OCI-LY1 (cell line): ENCODE results near the gene PCNT.

ENCODE experiments used
- H2AFZ ChIP-seq: fragments of 200-600 bp; sonication (generic), shearing (Covaris generic); 2 replicates; pipeline ENCODE4 v1.6.0; 2014; ENCODE audit warnings: antibody characterized with exemption, mild to moderate bottlenecking, low read length
- H3F3A ChIP-seq: fragments of 200-600 bp; sonication (generic), shearing (Covaris generic); 2 replicates; pipeline ENCODE4 v1.6.0; 2014; ENCODE audit warnings: mild to moderate bottlenecking, antibody characterized with exemption, low read length, moderate library complexity; ENCODE audit not compliant: insufficient read depth
- H3K27ac ChIP-seq: fragments of 200-600 bp; sonication (generic); 2 replicates; pipeline ENCODE4 v1.5.1; 2014; ENCODE audit warnings: low read length, mixed run types, mild to moderate bottlenecking, low read depth; ENCODE audit not compliant: poor library complexity, severe bottlenecking
- H3K27me3 ChIP-seq: fragments of 200-600 bp; sonication (generic); 2 replicates; pipeline ENCODE4 v1.6.0; 2014; ENCODE audit warnings: antibody characterized with exemption, mild to moderate bottlenecking, low read length, moderate library complexity; ENCODE audit not compliant: insufficient read depth
- H3K36me3 ChIP-seq: fragments of 200-600 bp; sonication (generic); 2 replicates; pipeline ENCODE4 v1.6.1; 2014; ENCODE audit warnings: mild to moderate bottlenecking, antibody characterized with exemption, low read length, moderate library complexity, mixed read lengths; ENCODE audit not compliant: insufficient read depth
- H3K4me1 ChIP-seq: fragments of 200-600 bp; sonication (generic); 2 replicates; pipeline ENCODE4 v1.5.1; 2014; ENCODE audit warnings: mild to moderate bottlenecking, low read length, moderate library complexity; ENCODE audit not compliant: insufficient read depth, severe bottlenecking
- H3K4me2 ChIP-seq: fragments of 200-600 bp; sonication (generic), shearing (Covaris generic); 2 replicates; pipeline ENCODE4 v1.6.1; 2014; ENCODE audit warnings: low read length
- H3K4me3 ChIP-seq: fragments of 200-600 bp; sonication (generic); 2 replicates; pipeline ENCODE4 v1.5.1; 2014; ENCODE audit warnings: low read length, low read depth, mild to moderate bottlenecking, mixed read lengths; ENCODE audit not compliant: poor library complexity, severe bottlenecking
- H3K79me2 ChIP-seq: fragments of 200-600 bp; shearing (Covaris generic); 2 replicates; pipeline ENCODE4 v1.6.1; 2016; ENCODE audit warnings: mixed run types, low read length, mixed read lengths; ENCODE audit not compliant: insufficient read depth
- H3K9ac ChIP-seq: fragments of 200-600 bp; sonication (generic), shearing (Covaris generic); 2 replicates; pipeline ENCODE4 v1.6.1; 2014; ENCODE audit warnings: mild to moderate bottlenecking, low read length, mixed read lengths
- H3K9me2 ChIP-seq: fragments of 200-600 bp; sonication (generic), shearing (Covaris generic); 2 replicates; pipeline ENCODE4 v1.6.1; 2014; ENCODE audit warnings: low read depth, mild to moderate bottlenecking, low read length, mixed read lengths
- H3K9me3 ChIP-seq: fragments of 200-600 bp; shearing (Covaris generic); 2 replicates; pipeline ENCODE4 v1.6.1; 2014; ENCODE audit warnings: low read length, mixed read lengths
- H4K20me1 ChIP-seq: fragments of 200-600 bp; sonication (generic), shearing (Covaris generic); 2 replicates; pipeline ENCODE4 v1.6.0; 2016; ENCODE audit warnings: mild to moderate bottlenecking, low read length; ENCODE audit not compliant: insufficient read depth
- CTCF ChIP-seq: fragments of 200-600 bp; sonication (generic), shearing (Covaris generic); IDR thresholded peaks from 2 replicates; pipeline ENCODE4 v1.5.1; 2017; ENCODE audit warnings: mild to moderate bottlenecking, antibody characterized with exemption, low read length, moderate library complexity, mixed read lengths
- EZH2 ChIP-seq: fragments of 200-600 bp; sonication (generic), shearing (Covaris generic); IDR thresholded peaks from 2 replicates; pipeline ENCODE4 v1.8.0; 2017; ENCODE audit warnings: borderline replicate concordance, mixed run types, mild to moderate bottlenecking, antibody characterized with exemption, low read length, moderate library complexity, mixed read lengths

Gene PCNT

DNA sequence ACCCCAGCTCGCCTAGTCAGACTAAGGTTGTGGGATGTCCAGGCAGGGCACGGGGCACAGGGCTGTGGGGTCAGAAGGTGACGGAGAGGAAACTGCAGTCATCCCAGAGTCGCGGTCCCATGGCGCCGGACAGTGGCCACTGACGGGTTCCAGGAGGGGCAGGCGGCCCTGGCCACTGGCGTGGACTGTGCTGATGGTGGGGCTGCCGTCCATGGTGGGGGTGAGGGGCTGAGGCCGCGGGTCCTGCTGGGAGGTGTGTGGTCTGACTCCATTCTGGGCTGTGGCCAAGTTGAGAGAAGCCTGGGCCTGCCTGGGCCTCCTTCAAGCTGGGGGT is 32.0 kb downstream of the PCNT start:
- Histone ChIP-seq H3K4me3 (no peak overlapping the region), H3K9me2 (no peaks in the 10 kb centered on the region), H3F3A (no peaks in the 10 kb centered on the region), H3K9me3 (no peaks in the 10 kb centered on the region), H3K79me2 (no peaks in the 10 kb centered on the region), H3K27ac (peak overlapping the region; percentile 74), H3K36me3 (peaks cover 73% of the 10 kb centered on the region), H3K27me3 (no peaks in the 10 kb centered on the region), H3K9ac (no peak overlapping the region; the same call in 1 of the 2 replicates), H3K4me2 (peak overlapping the region; percentile 28; the same call in 1 of the 2 replicates), H2AFZ (no peak overlapping the region), H3K4me1 (peaks cover 31% of the 10 kb centered on the region), H4K20me1 (no peaks in the 10 kb centered on the region)
- TF ChIP-seq EZH2 (no peak), CTCF (no peak)

DNA sequence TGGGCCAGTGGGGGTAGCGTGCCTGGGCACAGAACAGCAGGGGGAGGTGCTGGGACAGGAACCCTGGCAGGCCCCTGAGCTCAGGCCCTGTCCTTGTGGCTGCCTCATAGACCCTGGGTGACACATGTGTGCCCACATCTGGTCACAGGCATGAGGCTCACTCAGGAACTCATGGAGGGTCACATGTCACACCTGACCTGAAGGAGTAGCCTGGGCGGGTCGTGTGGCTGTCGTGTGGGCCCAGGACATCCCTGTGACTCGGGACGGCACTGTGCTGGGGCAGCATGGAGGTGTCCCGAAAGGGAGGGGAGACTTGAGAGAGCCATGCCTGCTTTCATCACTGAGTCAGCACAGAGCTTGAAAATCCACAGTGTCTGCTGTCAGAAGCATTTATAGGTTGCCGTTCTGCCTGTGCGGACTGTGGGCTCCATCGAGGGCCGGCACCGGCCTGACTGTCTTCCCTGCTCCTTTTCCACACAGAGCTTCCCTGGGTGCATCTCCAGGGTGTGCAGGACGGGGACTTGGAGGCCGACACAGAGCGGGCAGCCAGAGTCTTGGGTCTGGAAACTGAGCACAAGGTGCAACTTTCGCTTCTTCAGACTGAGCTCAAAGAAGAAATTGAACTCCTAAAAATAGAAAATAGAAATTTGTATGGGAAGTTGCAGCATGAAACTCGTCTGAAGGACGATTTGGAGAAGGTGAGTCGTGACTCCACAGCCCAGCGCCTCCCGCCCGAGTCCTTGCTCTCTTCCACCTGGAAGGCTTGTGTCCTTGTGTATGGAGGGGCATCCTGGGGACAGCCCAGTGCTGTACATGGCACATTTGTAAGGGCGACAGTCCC is 32.8 kb downstream of the PCNT start:
- Histone ChIP-seq H3K4me2 (peak overlapping the region; percentile 28), H3K9me2 (no peaks in the 10 kb centered on the region), H3K27me3 (no peaks in the 10 kb centered on the region), H2AFZ (no peak overlapping the region), H3K9ac (peak overlapping the region; percentile 26), H3K4me3 (no peak overlapping the region), H3K9me3 (no peaks in the 10 kb centered on the region), H4K20me1 (no peaks in the 10 kb centered on the region), H3F3A (no peaks in the 10 kb centered on the region), H3K36me3 (peaks cover 70% of the 10 kb centered on the region), H3K79me2 (no peaks in the 10 kb centered on the region), H3K27ac (peak overlapping the region; percentile 74), H3K4me1 (peaks cover 31% of the 10 kb centered on the region)
- TF ChIP-seq EZH2 (no peak), CTCF (no peak)

DNA sequence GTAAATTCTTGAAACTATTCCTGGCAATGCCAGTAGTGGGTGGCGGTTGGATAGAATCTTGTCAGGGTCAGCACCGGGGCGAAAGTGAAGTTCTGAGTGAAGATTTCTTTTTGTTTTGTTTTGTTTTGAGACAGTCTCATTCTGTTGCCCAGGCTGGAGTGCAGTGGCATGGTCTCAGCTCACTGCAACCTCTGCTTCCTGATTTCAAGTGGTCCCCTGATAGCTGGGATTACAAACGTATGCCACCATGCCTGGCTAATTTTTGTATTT is 33.3 kb downstream of the PCNT start:
- no peaks in the 10 kb centered on the region for H4K20me1 ChIP-seq
- peaks cover 31% of the 10 kb centered on the region for H3K4me1 ChIP-seq
- peaks cover 69% of the 10 kb centered on the region for H3K36me3 ChIP-seq
- no peaks in the 10 kb centered on the region for H3K9me2 ChIP-seq
- no peak overlapping the region for H2AFZ ChIP-seq
- TF ChIP-seq CTCF, result no peak
- TF ChIP-seq EZH2, result no peak
- H3K9me3 ChIP-seq, result no peaks in the 10 kb centered on the region
- no peaks in the 10 kb centered on the region for H3K27me3 ChIP-seq
- H3K4me2 ChIP-seq, result peak overlapping the region; percentile 28
- no peaks in the 10 kb centered on the region for H3K79me2 ChIP-seq
- H3K4me3 ChIP-seq, result no peak overlapping the region
- peak overlapping the region; percentile 26; the same call in 1 of the 2 replicates for H3K9ac ChIP-seq
- H3F3A ChIP-seq, result no peaks in the 10 kb centered on the region
- peak overlapping the region; percentile 74 for H3K27ac ChIP-seq
